GM23248 (cell line): ENCODE data around the gene NAV2. TPM values are rescaled to one million over a fixed set of nuclear protein-coding genes. Genes with fewer than 3 reads are reported as not detected.

ENCODE experiments used
- DNase-seq: peaks from one replicate; pipeline ENCODE4 v3.0.0-alpha.2; 2015
- H2AFZ ChIP-seq: fragments of 200-600 bp; sonication (generic); 2 replicates; pipeline ENCODE4 v1.6.1; 2016; ENCODE audit warnings: antibody characterized with exemption
- H3F3A ChIP-seq: fragments of 200-600 bp; sonication (generic); 2 replicates; pipeline ENCODE4 v1.6.1; 2016; ENCODE audit warnings: mild to moderate bottlenecking, antibody characterized with exemption, mixed run types; ENCODE audit not compliant: insufficient read depth
- H3K27ac ChIP-seq: fragments of 200-600 bp; sonication (generic); 2 replicates; pipeline ENCODE4 v1.5.1; 2016; ENCODE audit warnings: mild to moderate bottlenecking
- H3K27me3 ChIP-seq: fragments of 200-600 bp; sonication (generic); replicated peaks from 2 replicates; pipeline ENCODE4 v1.6.1; 2016; ENCODE audit warnings: mild to moderate bottlenecking; ENCODE audit not compliant: insufficient read depth
- H3K36me3 ChIP-seq: fragments of 200-600 bp; sonication (generic); 2 replicates; pipeline ENCODE4 v1.6.1; 2016; ENCODE audit warnings: low read depth, mild to moderate bottlenecking
- H3K4me1 ChIP-seq: fragments of 200-600 bp; sonication (generic); 2 replicates; pipeline ENCODE4 v1.6.1; 2016; ENCODE audit warnings: mild to moderate bottlenecking; ENCODE audit not compliant: insufficient read depth
- H3K4me2 ChIP-seq: fragments of 200-600 bp; sonication (generic); one replicate; pipeline ENCODE4 v1.6.1; 2016; ENCODE audit warnings: mild to moderate bottlenecking; ENCODE audit not compliant: unreplicated experiment
- H3K4me3 ChIP-seq: fragments of 200-600 bp; sonication (generic); 2 replicates; pipeline ENCODE4 v1.5.1; 2016; ENCODE audit warnings: mild to moderate bottlenecking
- H3K79me2 ChIP-seq: fragments of 200-600 bp; sonication (generic); 2 replicates; pipeline ENCODE4 v1.6.1; 2016; ENCODE audit warnings: mild to moderate bottlenecking; ENCODE audit not compliant: insufficient read depth
- H3K9ac ChIP-seq: fragments of 200-600 bp; sonication (generic); 2 replicates; pipeline ENCODE4 v1.6.1; 2016; ENCODE audit warnings: mild to moderate bottlenecking
- H3K9me2 ChIP-seq: fragments of 200-600 bp; sonication (generic); 2 replicates; pipeline ENCODE4 v1.6.1; 2016; ENCODE audit warnings: mixed run types, mild to moderate bottlenecking, moderate library complexity; ENCODE audit not compliant: insufficient read depth
- H3K9me3 ChIP-seq: fragments of 200-600 bp; sonication (generic); one replicate; pipeline ENCODE4 v1.6.1; 2017; ENCODE audit warnings: low read depth
- H4K20me1 ChIP-seq: fragments of 200-600 bp; sonication (generic); 2 replicates; pipeline ENCODE4 v1.6.0; 2016; ENCODE audit not compliant: insufficient read depth
- EZH2 ChIP-seq: fragments of 200-600 bp; sonication (generic); IDR thresholded peaks from 2 replicates; pipeline ENCODE4 v1.6.1; 2018; ENCODE audit warnings: antibody characterized with exemption, mild to moderate bottlenecking; ENCODE audit not compliant: insufficient read depth, poor library complexity, severe bottlenecking
- EZH2phosphoT487 ChIP-seq: fragments of 200-600 bp; sonication (generic); IDR thresholded peaks from 2 replicates; pipeline ENCODE4 v1.6.1; 2018; ENCODE audit warnings: antibody characterized with exemption, moderate library complexity, mild to moderate bottlenecking, low read depth; ENCODE audit not compliant: insufficient read depth
- WGBS, 2 experiments: methylation state at CpG; one replicate each; pipeline ENCODE4 v1.1.6; 2015 to 2017; ENCODE audit warnings: low lambda C conversion rate in 2 of 2, low coverage in 1 of 2; ENCODE audit errors: missing lambda C conversion rate in 2 of 2; 5-methylcytosine and 5-hydroxymethylcytosine counted together
- in situ Hi-C: fragments of 300-500 bp; cut with MboI; formaldehyde crosslinking; loops from 2 replicates; pipeline ENCODE4 v1.15.0; 2020
- polyA plus RNA-seq: library from polyadenylated mRNA; unstranded; fragments of >200 nt; fragmentation: Nextera tagmentation; extraction: Ambion mirVana; gene quantifications from 2 replicates; pipeline ENCODE4 v1.2.1, GENCODE V29; 2016
- total RNA-seq: library from RNA; depleted of rRNA; stranded (reverse); fragments of >200 nt; shearing (Covaris generic); gene quantifications from 2 replicates; pipeline ENCODE4 v1.2.3, GENCODE V29; 2014

Gene NAV2
- total and polyA plus RNA-seq, 2 experiments from 2014 or later, result 5.7 to 11.9 TPM

- in situ Hi-C loops, result no loop called here
- Histone ChIP-seq H3K4me3 (peak overlapping the region; percentile 51), H3K27ac (peak overlapping the region; percentile 97), H4K20me1 (no peaks in the 10 kb centered on the region), H3F3A (peaks cover 78% of the 10 kb centered on the region), H2AFZ (peak overlapping the region; percentile 16), H3K9me2 (no peaks in the 10 kb centered on the region), H3K36me3 (no peaks in the 10 kb centered on the region), H3K9ac (peak overlapping the region; percentile 77), H3K4me2 (peak overlapping the region; percentile 57), H3K9me3 (no peaks in the 10 kb centered on the region), H3K27me3 (no peaks in the 10 kb centered on the region), H3K4me1 (peaks cover 64% of the 10 kb centered on the region), H3K79me2 (peaks cover 65% of the 10 kb centered on the region)
- WGBS, 2 experiments, result 0 to 1% methylated on average over 7 of the region's 7 CpGs
- TF ChIP-seq EZH2phosphoT487 (no peak), EZH2 (no peak)
- peak; percentile 97 for DNase-seq
Observed at GRCh38 chr11:19919050-19919561, 206.5 kb downstream of the NAV2 start.

- Histone ChIP-seq H3K27me3 (no peaks in the 10 kb centered on the region), H3K36me3 (no peaks in the 10 kb centered on the region), H3K9me2 (no peaks in the 10 kb centered on the region), H3K9ac (no peak overlapping the region), H3K79me2 (peaks cover 75% of the 10 kb centered on the region), H3F3A (peaks cover 77% of the 10 kb centered on the region), H3K4me2 (peak overlapping the region; percentile 0), H3K9me3 (no peaks in the 10 kb centered on the region), H4K20me1 (no peaks in the 10 kb centered on the region), H2AFZ (no peak overlapping the region), H3K4me3 (no peak overlapping the region), H3K4me1 (peaks cover 69% of the 10 kb centered on the region), H3K27ac (peak overlapping the region; percentile 97)
- in situ Hi-C loops, result no loop called here
- no peak for TF ChIP-seq EZH2phosphoT487
- TF ChIP-seq EZH2, result no peak
- 95 to 100% methylated on average over 2 of the region's 2 CpGs for WGBS, 2 experiments
- DNase-seq, result peak; percentile 17
Observed at GRCh38 chr11:19920982-19921381, 208.3 kb downstream of the NAV2 start.

GRCh38 chr11:19921976-19922688 lies 209.5 kb downstream of the NAV2 start:
- Histone ChIP-seq H3K9me3 (no peaks in the 10 kb centered on the region), H2AFZ (no peak overlapping the region), H3K27me3 (no peaks in the 10 kb centered on the region), H4K20me1 (no peaks in the 10 kb centered on the region), H3K4me3 (no peak overlapping the region), H3K36me3 (no peaks in the 10 kb centered on the region), H3K9ac (no peak overlapping the region), H3K4me1 (peaks cover 69% of the 10 kb centered on the region), H3K9me2 (no peaks in the 10 kb centered on the region), H3K79me2 (peaks cover 75% of the 10 kb centered on the region), H3K27ac (peak overlapping the region; percentile 97), H3F3A (peaks cover 66% of the 10 kb centered on the region), H3K4me2 (no peak overlapping the region)
- no peak for TF ChIP-seq EZH2phosphoT487
- 96 to 98% methylated on average over 3 of the region's 3 CpGs for WGBS, 2 experiments
- in situ Hi-C loops, result no loop called here
- DNase-seq, result peak; percentile 41

GRCh38 chr11:19922689-19923035 lies 210.0 kb downstream of the NAV2 start:
- peaks cover 75% of the 10 kb centered on the region for H3K79me2 ChIP-seq
- no peaks in the 10 kb centered on the region for H3K27me3 ChIP-seq
- in situ Hi-C loops, result no loop called here
- H3K9me2 ChIP-seq, result no peaks in the 10 kb centered on the region
- H4K20me1 ChIP-seq, result no peaks in the 10 kb centered on the region
- H3K4me2 ChIP-seq, result no peak overlapping the region
- H3K9me3 ChIP-seq, result no peaks in the 10 kb centered on the region
- H3K9ac ChIP-seq, result no peak overlapping the region
- H3F3A ChIP-seq, result peaks cover 63% of the 10 kb centered on the region
- no peak overlapping the region for H2AFZ ChIP-seq
- 54 to 64% methylated on average over 3 of the region's 3 CpGs for WGBS, 2 experiments
- TF ChIP-seq EZH2phosphoT487 (no peak), EZH2 (no peak)
- peak overlapping the region; percentile 23; the same call in 1 of the 2 replicates for H3K27ac ChIP-seq
- H3K4me3 ChIP-seq, result no peak overlapping the region
- H3K4me1 ChIP-seq, result peaks cover 68% of the 10 kb centered on the region
- peak; percentile 60 for DNase-seq
- H3K36me3 ChIP-seq, result no peaks in the 10 kb centered on the region
